HFFc6 (cell line): ENCODE measurements around the gene CCZ1. TPM values are rescaled to one million over a fixed set of nuclear protein-coding genes. Genes with fewer than 3 reads are reported as not detected.
"Not testable (repeated sequence)": the region's sequence is repeated elsewhere in the genome, so short reads cannot be mapped to it uniquely, and the experiment has no call there.

ENCODE experiments used
- DNase-seq: peaks from one replicate; pipeline ENCODE4 v3.0.0-alpha.2; 2018
- H3K27ac Mint-ChIP-seq: 2 replicates; pipeline ENCODE4 v1.8.0; 2020; ENCODE audit warnings: mild to moderate bottlenecking, mixed read lengths
- H3K27me3 Mint-ChIP-seq: 2 replicates; pipeline ENCODE4 v1.8.0; 2021; ENCODE audit warnings: mild to moderate bottlenecking, moderate library complexity, mixed read lengths; ENCODE audit not compliant: insufficient read depth
- H3K36me3 Mint-ChIP-seq: 2 replicates; pipeline ENCODE4 v1.8.0; 2021; ENCODE audit warnings: low read depth, mixed read lengths
- H3K4me1 Mint-ChIP-seq: 2 replicates; pipeline ENCODE4 v1.8.0; 2020; ENCODE audit warnings: low read depth, mixed read lengths
- H3K4me3 Mint-ChIP-seq: 2 replicates; pipeline ENCODE4 v1.8.0; 2020; ENCODE audit warnings: mild to moderate bottlenecking, moderate library complexity, mixed read lengths
- H3K9me3 Mint-ChIP-seq: 2 replicates; pipeline ENCODE4 v1.8.0; 2020; ENCODE audit warnings: mild to moderate bottlenecking, mixed read lengths
- long read RNA-seq: library from polyadenylated mRNA; unstranded; transcript quantifications from one replicate; pipeline ENCODE4 v2.0.0, GENCODE V29; 2019
- total RNA-seq, 6 experiments: library from RNA; stranded (reverse); fragmentation: NEBNext Ultra II Directional; extraction: Animal tissue kit (Norgen Biotek cat#: 25700); gene quantifications; 2 replicates in 1 of 6; 3 replicates in 5 of 6; pipeline ENCODE4 v1.2.3, GENCODE V29; 2021
- TF ChIP-seq, protein P1 (sequence below): fragments of 200-600 bp; sonication (generic); IDR thresholded peaks from 2 replicates; pipeline ENCODE4 v1.5.0; 2021; ENCODE audit warnings: antibody characterized with exemption, mild to moderate bottlenecking

Gene CCZ1
- 10 to 100 TPM; 62.9 to 78.5 (median 73.8) TPM for total RNA-seq
- long read RNA-seq, transcript CCZ1-201 (15 exons, 1,802 nt): major isoform, 11 of 18 reads
- long read RNA-seq, partial matches to known transcripts: 6 of 18 reads
- long read RNA-seq, other reads (novel, unspliced or antisense): 1 of 18 reads

DNA sequence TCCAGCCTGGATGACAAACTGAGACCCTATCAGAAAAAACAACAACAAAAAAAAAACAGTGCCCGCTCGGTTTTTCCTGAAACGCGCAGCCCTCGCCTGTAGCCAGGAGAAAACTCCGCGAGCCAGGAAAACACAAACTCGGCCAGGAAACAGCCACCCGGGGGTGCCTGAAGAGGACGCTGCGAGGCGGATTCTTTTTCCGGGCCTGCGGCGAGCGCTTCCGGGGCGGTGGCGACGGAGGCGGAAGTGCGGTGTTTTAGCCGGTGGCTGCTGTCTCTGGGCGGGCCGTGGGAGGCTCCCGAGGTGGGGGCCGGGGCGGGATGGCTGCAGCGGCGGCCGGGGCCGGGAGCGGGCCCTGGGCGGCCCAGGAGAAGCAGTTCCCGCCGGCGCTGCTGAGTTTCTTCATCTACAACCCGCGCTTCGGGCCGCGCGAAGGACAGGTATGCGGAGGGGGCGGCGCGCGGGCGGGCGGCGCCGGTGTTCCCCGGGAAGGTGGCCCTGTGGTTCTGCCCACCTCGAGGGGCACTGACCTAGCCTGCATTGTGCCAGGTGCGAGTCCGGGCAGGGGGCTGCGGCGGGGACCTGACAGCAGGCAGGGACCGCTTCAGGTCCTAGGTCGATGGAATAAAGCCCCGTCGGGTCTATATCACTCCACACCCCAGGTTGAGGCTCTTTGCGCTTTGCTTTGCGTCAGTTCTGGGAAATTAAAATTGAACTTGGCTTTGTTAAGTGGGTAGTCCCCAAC, at the start of gene CCZ1:
Gene CCZ1, plus strand, starts transcription at position 254 of the 745 bp plus-strand sequence. Its CDS starts 67 bp downstream, at position 321.
- peak; percentile 46 for DNase-seq
- TF ChIP-seq, protein P1, sequence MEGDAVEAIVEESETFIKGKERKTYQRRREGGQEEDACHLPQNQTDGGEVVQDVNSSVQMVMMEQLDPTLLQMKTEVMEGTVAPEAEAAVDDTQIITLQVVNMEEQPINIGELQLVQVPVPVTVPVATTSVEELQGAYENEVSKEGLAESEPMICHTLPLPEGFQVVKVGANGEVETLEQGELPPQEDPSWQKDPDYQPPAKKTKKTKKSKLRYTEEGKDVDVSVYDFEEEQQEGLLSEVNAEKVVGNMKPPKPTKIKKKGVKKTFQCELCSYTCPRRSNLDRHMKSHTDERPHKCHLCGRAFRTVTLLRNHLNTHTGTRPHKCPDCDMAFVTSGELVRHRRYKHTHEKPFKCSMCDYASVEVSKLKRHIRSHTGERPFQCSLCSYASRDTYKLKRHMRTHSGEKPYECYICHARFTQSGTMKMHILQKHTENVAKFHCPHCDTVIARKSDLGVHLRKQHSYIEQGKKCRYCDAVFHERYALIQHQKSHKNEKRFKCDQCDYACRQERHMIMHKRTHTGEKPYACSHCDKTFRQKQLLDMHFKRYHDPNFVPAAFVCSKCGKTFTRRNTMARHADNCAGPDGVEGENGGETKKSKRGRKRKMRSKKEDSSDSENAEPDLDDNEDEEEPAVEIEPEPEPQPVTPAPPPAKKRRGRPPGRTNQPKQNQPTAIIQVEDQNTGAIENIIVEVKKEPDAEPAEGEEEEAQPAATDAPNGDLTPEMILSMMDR: peak; percentile 26; the same call in 1 of the 2 replicates
- peak within 1 kb of the TSS; percentile 83 for H3K27ac Mint-ChIP-seq
- H3K36me3 Mint-ChIP-seq, H3K27me3 Mint-ChIP-seq, H3K9me3 Mint-ChIP-seq: not testable (repeated sequence)
- H3K4me1 Mint-ChIP-seq: peaks cover 10% of the 10 kb centered on the region; the same call in 1 of the 2 replicates
- H3K4me3 Mint-ChIP-seq: peak within 1 kb of the TSS; percentile 92

DNA sequence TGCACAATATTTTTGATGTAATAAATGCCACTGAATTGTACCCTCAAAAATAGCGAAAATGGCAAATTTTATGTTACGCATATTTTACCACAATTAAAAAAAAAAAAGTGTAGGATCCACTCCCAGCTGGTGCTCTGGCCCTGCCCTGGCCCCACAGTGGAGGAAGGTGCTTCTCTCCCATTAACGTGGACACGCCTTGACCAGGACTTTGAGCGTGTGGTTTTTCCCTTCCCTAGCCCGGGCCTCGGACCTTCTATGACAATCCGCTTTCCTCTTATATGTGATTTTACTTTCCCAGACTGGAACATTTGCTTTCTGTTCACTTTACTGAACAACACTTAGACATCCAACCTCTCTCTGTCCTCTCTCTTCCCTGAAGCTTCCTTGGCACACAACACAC, 47.6 kb upstream of the CCZ1 start:
- H3K4me3 Mint-ChIP-seq: no peak overlapping the region
- peaks cover 7% of the 10 kb centered on the region; the same call in 1 of the 2 replicates for H3K4me1 Mint-ChIP-seq
- TF ChIP-seq, protein P1: no peak
- H3K36me3 Mint-ChIP-seq: no peaks in the 10 kb centered on the region
- H3K9me3 Mint-ChIP-seq: no peaks in the 10 kb centered on the region
- DNase-seq: no peak
- no peak overlapping the region for H3K27ac Mint-ChIP-seq
- peaks cover 2% of the 10 kb centered on the region for H3K27me3 Mint-ChIP-seq

DNA sequence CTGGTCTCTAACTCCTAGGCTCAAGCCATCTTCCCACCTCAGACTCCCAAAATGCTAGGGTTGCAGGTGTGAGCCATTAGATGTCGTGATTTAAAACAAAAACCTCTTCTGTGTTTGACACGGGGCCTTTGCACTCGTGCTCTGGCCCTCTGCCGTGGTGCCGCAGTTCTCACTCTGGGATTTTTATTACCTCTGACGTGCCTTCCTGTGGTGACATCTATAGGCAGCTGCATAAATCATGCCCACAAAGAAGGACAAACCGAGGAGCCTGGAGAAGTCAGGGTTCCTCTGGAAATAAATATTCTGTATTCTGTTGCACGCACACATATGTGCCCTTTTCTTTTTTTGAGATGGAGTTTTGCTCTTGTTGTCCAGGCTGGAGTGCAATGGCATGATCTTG, 43.8 kb upstream of the CCZ1 start:
- Mint-ChIP-seq H3K9me3 (no peaks in the 10 kb centered on the region), H3K4me1 (peaks cover 12% of the 10 kb centered on the region), H3K27ac (no peak overlapping the region), H3K4me3 (no peak overlapping the region), H3K36me3 (no peaks in the 10 kb centered on the region), H3K27me3 (peaks cover 3% of the 10 kb centered on the region)
- DNase-seq: no peak
- TF ChIP-seq, protein P1: no peak

DNA sequence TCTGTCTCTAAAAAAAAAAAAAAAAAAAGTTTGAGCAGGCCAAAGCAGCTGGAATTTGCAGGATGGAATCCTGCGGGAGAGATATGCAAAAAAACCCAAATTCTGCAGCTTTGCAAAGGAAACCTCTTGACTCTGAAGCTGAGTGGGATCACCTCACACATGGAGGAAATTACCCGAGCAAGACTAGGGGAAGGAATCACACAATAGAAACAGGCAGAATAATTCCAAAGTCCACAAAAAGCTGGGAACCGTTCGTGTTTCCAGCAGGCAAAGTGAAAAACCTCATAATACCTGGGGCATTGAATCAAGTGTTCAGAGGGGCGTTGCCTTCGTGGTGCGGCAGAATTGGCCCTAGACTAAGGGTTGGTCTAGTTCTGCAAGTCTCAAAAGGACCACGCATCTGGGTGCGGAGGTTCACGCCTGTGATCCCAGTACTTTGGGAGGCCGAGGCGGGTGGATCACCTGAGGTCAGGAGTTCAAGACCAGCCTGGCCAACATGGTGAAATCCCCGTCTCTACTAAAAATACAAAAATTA, 41.4 kb upstream of the CCZ1 start:
- not testable (repeated sequence) for H3K27ac Mint-ChIP-seq, H3K27me3 Mint-ChIP-seq, H3K9me3 Mint-ChIP-seq

DNA sequence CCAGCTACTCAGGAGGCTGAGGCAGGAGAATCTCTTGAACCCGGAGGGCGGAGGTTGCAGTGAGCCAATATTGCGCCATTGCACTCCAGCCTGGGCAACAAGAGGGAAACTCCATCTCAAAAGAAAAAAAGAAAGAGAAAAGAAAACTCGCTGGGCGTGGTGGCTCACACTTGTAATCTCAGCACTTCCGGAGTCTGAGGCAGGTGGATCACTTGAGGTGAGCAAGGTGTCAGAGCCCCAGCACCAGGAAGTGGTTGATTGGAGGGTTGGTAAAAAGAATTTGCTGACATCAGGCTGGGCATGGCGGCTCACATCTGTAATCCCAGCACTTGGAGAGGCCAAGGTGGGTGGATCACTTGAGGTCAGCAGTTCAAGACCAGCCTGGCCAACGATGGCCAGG, 40.0 kb upstream of the CCZ1 start:
- not testable (repeated sequence) for DNase-seq, H3K9me3 Mint-ChIP-seq, H3K27me3 Mint-ChIP-seq, H3K27ac Mint-ChIP-seq, H3K4me3 Mint-ChIP-seq, H3K4me1 Mint-ChIP-seq, H3K36me3 Mint-ChIP-seq

More for the DNA sequence above, 41.4 kb upstream of the CCZ1 start:
- not testable (repeated sequence) for H3K36me3 Mint-ChIP-seq, H3K4me1 Mint-ChIP-seq, DNase-seq, H3K4me3 Mint-ChIP-seq

DNA sequence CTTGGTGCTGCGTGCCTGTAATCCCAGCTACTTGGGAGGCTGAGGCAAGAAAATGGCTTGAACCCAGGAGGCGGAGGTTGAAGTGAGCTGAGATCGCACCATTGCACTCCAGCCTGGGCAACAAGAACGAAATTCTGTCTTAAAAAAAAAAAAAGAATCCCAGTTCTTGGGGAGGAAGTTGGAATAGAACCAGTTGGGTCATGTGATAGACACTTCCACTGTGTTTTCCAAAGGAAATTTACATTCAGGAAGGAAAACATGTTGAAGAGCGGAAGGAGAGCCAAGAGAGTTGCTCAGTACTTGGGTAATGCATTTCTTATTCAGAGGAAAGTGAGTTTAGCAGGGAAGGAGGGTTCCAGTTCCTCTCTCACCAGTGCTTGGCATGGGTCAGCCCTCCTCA, 37.3 kb upstream of the CCZ1 start:
- H3K4me3 Mint-ChIP-seq, DNase-seq, H3K27ac Mint-ChIP-seq, H3K9me3 Mint-ChIP-seq, H3K4me1 Mint-ChIP-seq, H3K36me3 Mint-ChIP-seq: not testable (repeated sequence)
- H3K27me3 Mint-ChIP-seq: peaks cover 29% of the 10 kb centered on the region

DNA sequence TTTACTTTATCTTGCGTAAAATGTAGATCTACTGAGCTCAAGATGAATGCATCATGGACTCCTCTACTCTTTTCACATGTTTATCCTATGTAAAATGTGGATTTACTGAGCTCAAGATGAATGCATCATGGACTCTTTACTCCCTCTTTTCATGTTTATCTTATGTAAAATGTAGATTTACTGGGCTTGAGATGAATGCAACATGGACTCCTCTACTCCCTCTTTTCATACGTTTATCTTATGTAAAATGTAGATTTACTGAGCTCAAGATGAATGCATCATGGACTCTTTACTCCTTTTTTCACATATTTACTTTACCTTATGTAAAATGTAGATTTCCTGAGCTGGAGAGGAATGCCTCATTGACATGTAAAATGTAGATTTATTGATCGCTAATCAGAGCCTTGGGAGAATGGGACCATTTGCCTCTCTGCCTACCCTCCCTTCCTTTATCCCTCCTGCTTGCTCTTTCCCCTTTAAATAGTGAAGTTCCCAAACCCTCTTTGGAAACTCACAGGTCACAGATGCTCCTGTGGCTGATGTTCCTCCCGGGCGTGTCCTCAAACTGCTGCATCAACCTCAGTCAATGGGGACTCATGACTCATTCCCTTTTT, 35.7 kb upstream of the CCZ1 start:
- H3K4me3 Mint-ChIP-seq, H3K27ac Mint-ChIP-seq, DNase-seq, H3K9me3 Mint-ChIP-seq, H3K4me1 Mint-ChIP-seq, H3K36me3 Mint-ChIP-seq: not testable (repeated sequence)
- peaks cover 35% of the 10 kb centered on the region for H3K27me3 Mint-ChIP-seq

DNA sequence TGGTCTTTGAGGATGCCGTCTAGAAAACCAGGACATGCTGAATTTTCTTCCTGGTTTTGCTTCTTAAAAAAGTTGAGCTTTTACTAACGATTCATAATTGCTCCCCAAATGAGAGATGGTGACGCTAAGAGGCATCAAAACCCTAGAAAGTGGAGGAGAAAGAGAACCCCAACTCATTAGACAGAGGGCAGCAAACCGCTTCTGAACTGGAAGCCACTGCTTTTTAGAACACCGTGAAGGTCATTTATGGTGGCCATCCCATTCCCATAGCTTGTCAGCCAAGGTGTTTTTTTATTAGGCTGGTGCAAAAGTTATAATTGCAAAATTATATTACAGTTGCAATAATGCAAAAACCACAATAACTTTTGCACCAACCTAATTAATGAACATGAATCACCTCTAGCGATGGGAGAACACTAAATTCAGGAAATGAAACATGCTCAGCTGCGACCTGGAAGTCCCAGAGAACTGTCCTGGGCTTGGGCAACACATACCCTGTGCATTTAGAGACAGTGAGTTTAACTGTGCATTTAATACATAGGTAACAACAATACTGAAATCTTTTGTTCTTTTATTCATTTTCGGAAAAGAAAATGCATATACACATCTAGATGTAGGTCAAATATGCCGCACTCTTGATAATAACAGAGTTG, 33.1 kb upstream of the CCZ1 start:
- H3K4me1 Mint-ChIP-seq: not testable (repeated sequence)

More for the DNA sequence above, 33.1 kb upstream of the CCZ1 start:
- not testable (repeated sequence) for DNase-seq, H3K36me3 Mint-ChIP-seq, H3K9me3 Mint-ChIP-seq, H3K4me3 Mint-ChIP-seq, H3K27ac Mint-ChIP-seq
- H3K27me3 Mint-ChIP-seq: peaks cover 42% of the 10 kb centered on the region
